Ramos (cell line): ENCODE results near the gene ZNF518B.

Experiments
- in situ Hi-C: fragments of 300-500 bp; cut with MboI; formaldehyde crosslinking; loops from one replicate; pipeline ENCODE4 v1.14.3; 2022; ENCODE audit warnings: low sequenced_read_pairs; ENCODE audit not compliant: unreplicated experiment

Gene ZNF518B, protein sequence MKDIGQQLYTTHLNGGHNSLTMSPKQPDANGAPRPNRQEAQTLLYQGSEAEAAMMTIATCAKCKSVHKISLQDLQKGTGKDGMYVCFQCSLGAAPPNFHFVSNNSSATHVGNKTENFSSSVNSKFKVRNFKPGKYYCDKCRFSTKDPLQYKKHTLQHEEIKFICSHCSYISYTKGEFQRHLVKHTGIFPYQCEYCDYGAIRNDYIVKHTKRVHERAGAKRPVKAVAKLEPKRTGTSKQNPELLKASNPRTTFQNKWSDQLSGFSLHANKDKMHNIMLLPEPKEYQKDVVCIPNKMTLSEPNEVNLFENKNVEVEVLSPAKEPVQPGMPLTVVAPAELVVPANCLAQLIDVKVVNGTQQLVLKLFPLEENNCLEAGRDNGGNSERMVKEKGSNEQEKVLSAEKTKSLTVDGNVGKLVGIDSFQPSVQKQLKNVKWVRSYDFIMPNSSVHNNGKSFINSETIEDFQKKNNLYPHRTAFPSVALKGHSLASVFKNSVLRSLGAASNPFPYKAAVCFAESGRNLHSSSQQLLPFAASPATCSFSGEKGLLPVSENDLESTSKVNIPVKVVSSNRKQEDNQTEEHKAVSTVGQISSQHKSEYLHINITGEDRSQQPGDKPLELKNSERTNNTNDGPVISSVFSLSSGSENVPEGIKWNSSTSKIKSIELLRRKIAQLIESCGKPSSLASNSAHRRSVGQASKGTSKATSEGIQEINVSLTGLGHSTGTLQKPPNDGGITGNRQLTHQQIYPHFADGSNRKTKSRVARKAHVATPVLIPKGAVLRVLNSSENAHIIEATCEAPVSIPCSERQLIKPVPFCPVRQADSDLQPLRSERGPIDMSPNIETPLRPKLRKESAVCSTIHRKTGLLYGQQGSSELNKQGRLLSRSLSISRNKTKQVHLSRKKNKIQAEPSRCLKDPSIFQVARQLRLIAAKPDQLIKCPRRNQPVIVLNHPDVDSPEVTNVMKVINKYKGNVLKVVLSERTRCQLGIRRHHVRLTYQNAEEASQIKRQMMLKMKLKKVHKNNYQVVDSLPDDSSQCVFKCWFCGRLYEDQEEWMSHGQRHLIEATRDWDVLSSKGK

GRCh38 chr4:10457255-10457801 lies at the start of gene ZNF518B:
ZNF518B (minus strand) TSS chr4:10457426; CDS start chr4:10446328, 11,098 bp downstream.
- in situ Hi-C loops, result no loop called here

DNA sequence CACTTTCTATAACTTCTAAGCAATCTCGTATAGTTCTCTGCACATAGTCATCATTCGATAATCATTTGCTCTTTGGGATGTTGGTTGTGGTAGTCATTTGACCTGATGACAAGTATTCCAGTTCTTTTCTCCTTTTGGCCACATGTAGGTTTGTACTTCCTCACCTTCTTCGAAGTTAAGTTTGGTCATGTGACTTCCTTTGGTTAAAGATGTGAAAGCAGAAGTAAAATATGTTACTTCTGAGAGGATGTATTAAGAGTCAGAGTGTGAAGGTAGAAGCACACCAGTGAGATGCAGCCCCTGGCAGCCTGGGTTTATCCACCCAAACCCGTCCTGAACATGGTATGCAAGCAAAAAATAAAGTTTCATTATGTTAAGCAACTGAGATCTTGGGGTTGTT lies 48.9 kb upstream of the ZNF518B start:
- in situ Hi-C loops, result no loop called here

DNA sequence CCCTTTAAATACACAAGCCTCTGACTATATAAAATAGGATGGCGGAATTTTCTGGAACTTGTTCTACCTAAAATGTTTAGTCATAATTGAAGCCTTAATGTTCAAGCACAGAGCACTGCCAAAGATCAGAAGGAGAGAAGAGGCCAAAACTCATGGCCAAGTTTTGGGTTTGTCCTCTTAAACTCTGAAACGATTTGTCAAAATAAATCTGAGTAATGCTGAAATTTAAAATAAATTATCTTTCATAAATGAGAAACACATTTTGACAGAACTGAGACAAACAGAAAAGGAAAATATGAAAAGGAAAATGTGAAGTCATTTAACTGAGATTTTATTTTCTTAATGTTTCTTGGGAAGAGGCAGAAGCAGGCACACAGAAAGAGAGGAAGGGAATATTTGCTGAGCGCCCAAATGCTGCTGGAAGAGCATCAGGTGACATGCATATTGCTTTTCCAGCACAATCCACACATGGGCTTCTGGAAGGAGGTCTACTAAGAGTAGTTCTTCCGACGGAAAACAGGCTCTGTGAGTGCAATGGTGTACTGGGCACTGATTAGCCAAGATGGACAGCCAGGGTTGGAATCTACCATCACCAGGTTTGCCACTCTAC lies 47.4 kb upstream of the ZNF518B start:
- in situ Hi-C loops, result no loop called here

DNA sequence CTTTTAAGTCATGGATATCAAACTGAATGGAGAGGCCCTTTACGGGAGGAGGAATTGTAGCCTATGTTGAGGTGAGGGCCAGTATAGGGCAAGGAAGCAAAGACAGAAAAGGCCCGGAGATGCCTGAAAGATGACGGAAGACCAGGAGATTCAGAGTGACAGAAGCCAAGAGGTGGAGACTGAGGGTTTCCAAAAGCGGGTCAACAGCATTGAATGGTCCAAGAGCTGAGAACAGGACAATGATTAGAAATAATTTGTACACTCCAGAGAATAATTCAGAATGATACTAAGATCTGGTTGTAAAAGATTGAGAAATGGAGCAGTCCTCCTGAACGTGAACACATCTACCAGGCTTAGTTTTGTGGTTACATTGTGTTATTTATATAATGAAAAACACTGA lies 45.5 kb upstream of the ZNF518B start:
- in situ Hi-C loops, result no loop called here

- in situ Hi-C loops, result no loop called here
Observed at GRCh38 chr4:10500776-10501175, 43.5 kb upstream of the ZNF518B start.

DNA sequence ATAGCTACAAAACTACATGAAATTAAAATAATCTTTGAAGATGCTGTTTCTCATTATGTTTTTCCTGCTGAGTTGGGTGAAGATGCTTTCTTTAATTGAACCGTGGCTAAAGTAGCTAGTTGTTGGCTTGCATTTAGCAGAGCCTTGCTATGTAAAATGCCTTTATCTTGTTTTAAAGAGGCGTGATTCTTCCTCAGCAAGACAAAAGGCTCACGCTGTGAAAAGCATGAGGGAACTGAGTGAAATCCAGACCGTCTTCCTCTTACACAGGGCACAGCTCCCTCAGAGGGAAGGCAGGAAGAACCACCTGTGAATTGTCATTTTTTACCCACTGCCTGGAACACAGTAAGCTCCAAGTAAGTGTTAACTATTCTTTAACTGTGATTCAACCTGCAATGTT lies 39.0 kb upstream of the ZNF518B start:
- in situ Hi-C loops, result no loop called here

DNA sequence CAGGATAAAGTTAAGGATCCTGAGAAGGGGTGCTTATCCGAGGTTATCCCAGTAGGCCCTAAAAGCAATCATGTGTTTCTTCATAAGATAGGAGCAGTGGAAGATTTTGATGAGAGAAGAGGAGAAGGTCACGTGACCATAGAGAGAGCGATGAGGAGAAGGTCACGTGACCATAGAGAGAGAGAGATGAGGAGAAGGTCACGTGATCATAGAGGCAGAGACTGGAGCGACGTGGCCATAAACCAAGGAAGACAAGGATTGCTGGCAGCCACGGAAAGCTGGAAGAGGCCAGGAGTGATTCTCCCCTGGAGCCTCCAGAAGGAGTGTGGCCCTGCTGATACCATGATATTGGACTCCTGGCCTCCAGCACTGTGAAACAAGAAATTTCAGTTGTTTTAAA lies 38.4 kb upstream of the ZNF518B start:
- in situ Hi-C loops, result no loop called here

- in situ Hi-C loops, result no loop called here
Observed at GRCh38 chr4:10492464-10492863, 35.2 kb upstream of the ZNF518B start.

DNA sequence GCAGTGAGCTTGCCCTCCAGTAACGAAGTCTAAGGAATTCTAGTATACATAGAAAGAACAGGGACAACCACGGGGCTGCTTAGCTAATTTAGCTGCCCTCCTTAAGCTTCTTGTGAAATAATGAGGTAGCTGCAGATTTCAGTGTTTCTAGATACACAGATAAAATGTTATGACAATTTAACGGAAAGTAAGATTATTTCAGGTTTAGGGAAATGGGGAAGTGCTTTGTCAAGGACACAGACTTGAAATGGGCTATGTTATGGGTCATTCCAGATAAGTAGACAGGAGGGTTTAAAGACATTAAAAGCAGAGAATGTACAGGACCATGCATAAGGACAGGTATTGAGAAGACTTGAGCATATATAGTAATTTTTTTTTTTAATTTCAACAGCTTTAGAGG lies 34.2 kb upstream of the ZNF518B start:
- in situ Hi-C loops, result no loop called here

DNA sequence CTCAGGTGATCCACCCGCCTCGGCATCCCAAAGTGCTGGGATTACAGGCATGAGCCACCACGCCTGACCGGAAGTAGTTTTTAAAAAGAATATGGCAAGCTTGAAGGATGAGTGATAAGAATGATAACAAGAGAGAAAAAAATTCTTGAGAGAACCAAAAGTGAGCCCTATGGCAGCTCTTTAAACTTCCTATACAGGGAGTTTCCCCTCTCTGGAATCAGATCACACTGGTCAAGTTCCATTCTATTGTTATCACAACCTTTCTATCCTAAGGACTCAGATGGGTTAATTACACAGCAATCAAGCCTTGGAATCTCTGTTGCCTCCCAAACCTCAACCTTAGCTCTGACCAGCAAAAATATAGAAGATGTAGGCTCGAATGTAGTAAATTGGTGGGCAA lies 33.8 kb upstream of the ZNF518B start:
- in situ Hi-C loops, result no loop called here

- in situ Hi-C loops, result no loop called here
Observed at GRCh38 chr4:10482913-10483312, 25.7 kb upstream of the ZNF518B start.

DNA sequence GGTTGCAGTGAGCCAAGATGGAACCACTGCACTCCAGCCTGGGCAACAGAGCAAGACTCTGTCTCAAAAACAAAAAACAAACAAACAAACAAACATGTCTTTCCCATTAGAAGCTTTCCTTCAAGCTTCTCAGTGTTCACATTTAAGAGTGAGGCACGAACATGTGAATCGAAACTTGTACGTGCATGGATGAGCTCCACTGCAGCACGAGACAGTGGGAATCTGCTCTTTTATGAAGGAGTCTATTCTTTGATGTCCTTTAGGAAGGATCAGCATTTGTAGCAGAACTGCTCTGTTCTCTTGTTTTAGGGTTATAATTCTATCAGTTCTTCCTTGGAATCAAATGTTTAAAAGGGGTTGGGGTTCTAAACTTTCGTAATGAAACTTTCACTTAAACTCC lies 23.4 kb upstream of the ZNF518B start:
- in situ Hi-C loops, result no loop called here

DNA sequence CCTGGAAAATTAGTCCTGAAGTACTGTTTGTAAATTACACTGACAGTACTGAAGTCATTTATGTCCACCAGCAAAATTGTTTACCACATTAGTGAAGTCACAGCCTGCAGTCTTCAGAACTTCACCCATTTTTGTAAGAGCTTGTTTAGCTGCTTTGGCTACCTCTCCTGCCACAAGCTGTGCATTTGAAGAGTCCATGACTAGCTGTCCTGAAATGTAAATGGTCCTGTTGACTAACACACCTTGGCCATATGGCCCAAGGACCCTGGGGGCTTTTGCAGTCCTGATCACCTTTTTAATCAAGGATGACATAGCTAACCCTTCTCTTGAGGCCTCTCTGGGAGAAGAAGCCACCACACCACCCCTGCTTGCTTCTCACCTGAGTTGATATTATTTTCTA lies 21.4 kb upstream of the ZNF518B start:
- in situ Hi-C loops, result no loop called here

DNA sequence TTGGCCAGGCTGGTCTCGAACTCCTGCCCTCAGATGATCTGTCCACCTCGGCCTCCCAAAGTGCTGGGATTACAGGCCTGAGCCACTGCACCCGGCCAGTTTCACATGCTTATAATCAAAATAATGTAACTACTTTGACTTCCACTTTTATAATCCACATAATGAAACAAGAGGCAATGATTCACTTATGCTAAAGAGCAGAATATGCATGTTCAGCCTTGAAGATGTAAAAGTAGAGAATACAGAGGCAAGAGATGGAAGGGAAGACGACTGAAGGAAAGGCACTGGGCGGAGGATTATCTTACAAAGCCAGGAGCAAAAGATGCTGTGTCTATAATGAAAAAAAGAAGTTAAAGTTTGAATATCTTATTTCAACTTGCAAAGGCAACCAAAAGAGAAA lies 13.3 kb upstream of the ZNF518B start:
- in situ Hi-C loops, result no loop called here

DNA sequence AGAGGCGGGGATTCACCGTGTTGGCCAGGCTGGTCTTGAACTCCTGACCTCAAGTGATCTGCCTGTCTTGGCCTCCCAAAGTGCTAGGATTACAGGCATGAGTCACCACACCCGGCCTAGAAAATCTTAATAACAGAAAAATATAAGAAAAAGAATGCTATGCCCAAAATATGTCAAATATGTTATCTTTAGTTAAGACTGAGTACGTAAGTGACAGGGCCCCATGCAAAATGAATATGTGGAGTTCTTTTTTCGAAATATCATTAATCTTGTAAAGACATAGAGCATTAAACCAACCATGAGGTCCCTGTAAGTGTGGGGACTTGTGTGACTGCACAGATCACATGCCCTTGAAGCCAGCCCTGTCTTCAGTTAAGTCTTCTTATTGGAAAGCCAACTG lies 8.9 kb upstream of the ZNF518B start:
- in situ Hi-C loops, result no loop called here

GRCh38 chr4:10462876-10463275 lies 5.7 kb upstream of the ZNF518B start:
- in situ Hi-C loops, result no loop called here

DNA sequence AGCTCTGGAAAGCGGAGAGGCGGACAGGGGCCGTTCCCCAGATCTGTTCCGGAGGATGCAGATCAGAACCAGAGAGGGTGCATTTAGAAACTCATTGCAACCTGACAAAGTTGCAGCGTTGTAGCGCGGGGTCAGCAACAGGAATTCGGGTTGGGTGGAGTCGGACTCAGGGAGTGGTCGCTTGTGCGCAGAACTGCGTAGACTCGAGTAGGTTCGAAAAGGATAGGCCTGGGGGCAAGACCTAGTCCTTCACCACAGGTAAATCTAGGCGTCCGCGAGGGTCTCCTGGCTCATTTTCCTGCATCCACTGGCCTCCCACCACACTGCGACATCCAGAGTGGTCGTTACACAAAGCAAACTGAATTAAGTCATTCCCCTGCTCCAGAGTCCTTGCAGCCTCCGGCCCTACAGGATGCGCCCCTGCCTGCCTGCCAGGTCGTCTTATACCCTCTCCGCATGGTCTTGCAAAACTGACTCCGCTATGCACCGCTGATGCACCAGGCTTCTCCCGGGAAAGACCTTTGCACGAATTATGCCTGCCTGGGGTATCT lies 4.7 kb upstream of the ZNF518B start:
- in situ Hi-C loops, result no loop called here

DNA sequence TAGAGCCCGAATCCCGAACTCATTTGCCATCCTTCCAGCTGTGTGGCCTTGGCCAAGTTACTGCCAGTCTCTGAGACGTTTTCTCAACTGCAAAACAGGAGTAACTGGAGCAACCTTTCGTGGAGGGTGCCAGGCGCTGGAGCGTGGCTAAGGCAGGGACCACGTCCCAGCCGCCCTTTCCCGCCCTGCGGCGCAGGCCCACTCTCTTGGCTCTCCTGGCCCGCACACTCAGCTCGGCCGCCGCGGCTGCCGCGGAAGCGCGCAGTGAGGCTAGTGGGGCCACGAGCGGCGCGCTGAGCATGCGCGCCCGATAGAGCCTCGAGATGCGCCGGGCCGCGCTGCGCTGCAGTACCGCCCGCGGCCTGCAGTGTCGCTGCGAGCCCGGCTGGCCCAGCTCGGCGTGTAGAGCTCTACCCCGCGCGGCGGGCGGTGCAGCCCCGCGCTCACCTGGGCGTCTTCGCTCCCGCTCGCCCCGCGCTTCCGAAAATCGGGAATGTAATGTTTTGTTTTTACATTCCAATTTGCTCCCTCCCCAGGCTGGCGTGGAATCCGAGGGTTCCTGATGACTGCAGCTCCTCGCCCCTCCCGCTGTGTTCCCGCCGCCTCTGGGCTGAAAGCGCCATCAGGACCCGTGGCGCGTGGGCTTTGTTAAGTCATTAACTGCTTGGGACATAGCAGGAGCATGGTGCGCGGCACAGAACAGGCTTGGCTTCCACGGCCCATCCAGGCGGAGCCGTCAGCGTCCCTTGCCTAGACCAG lies 4.0 kb upstream of the ZNF518B start:
- in situ Hi-C loops, result no loop called here

DNA sequence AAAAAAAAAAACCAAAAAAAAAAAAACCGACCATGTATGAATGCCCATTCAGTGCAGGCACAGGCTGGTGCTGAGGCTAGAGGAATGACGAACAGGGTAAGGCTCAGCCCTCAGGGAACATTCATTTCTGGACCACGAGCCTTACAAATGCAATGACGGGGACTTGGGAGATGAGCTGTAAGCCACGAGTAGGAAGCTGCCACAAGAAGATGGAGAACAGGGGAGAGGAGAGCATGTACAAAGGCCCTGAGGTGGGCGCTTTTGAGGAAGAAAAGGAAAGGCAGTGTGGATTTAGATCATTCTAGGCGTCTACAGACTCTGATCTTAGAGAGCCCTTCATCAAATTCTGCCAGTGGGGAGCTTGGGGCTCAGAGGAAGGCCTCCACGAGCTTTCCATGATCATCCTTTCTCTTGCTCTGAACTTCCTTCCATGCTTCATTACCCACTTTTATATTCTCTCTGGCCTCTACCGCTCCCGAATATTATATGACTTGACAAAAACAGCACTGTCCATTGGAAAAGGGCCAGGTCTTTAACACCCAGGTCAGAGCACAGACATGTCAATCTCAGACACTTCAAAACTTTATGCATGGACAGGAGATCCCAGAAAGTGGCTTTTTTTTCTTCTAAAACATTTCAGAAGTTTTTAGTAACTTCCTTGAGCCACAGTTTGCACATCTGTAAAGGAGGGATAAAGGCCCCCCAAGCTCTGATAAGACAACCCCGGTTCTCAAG lies 3.3 kb upstream of the ZNF518B start:
- in situ Hi-C loops, result no loop called here
